HG03025 (cell line): ENCODE results near the gene DPM1.
"Not testable (repeated sequence)": the region's sequence is repeated elsewhere in the genome, so short reads cannot be mapped to it uniquely, and the experiment has no call there.

ENCODE experiments used
- ATAC-seq: cut with Tn5 transposase; IDR thresholded peaks from one replicate; pipeline ENCODE4 v1.9.1; 2021; ENCODE audit warnings: mild to moderate bottlenecking, moderate library complexity; ENCODE audit not compliant: unreplicated experiment, low FRiP score

DPM1 gene

DNA sequence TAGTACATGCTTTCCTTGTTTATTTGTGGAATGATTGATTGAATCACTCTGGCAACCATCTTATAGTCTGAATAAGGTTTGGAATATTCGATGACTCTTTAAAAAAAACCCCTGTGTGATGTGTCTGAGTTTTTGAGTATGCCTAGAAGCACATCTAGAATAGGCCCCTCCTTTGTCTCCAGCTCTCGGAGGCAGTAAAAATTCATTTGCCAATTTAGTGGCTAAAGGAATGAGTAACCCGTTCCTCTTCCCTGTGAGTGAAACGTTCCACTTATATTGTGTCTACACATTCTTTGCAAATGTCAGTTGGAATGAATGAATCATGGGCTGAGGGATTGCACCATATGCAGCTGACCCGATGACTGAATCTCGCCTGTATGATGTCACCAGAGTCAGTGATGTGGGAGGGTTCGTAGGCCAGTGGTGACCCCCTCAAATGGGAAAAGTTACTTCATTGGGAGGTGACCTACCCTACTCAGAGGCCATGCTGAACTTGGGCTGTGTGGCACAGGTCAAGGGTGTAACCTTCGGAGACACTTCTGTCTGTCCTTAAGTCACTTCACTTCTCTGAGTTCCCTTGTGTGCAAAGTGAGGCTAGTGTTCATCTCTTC, 21.8 kb upstream of the DPM1 start:
- no peak for ATAC-seq

DNA sequence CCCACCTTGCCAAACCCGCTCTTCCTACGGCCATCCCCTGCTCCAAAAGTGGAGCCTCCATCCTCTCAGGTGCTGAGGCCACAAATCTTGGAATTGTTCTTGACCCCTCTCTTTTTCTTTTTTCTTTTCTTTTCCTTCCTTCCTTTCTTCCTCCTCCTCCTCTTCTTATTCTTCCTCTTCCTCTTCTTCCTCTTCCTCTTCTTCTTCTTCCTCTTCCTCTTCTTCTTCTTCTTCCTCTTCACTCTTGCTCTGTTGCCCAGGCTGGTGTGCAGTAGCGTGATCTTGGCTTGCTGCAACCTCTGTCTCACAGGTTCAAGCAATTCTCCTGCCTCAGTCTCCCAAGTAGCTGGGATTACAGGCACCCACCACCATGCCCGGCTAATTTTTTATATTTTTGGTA, 20.2 kb upstream of the DPM1 start:
- not testable (repeated sequence) for ATAC-seq

DNA sequence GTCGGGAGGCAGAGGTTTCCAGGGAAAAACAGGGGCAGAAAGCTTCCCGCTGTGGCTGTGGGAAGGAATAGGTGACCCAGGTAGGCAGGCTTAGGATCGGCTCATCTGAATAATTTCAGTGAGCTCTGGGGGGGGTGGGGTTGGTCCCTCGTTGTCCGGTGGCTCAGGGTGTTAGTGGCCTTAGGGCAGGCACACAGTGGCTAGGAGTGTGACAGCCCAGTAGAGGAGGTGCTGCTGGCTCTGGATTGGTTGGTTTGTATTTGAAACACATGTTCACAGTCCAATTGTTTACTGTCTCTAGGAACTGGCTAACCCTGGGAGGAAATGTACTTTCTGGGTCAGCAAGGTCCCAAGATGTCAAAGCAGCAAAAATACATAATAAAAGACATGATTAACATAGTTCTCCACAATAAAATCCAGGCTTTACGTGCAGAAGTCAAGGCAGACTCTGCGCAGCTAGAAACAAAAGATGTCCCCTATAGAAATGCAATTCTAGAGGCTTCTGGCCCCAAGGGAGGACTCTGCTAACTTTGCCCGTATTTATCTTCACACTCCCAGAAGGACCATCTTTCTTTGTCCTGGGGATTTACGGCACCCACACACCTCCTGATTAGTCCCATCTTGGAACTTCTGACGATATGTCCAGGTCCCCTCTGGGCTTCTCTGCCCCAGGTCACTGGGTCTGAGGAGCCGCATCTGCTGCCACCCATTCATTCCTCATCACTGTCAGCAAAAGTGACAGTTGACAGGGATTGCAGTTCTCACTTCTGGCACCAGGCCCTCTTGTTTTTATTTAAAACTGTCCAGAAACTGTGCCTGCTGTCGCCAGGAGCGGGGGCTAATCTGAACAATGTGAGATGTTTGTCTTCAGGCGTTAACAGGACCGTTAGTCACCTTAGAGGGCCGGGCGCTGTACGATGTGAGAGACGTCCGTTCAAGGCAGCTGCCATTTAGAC, 19.0 kb upstream of the DPM1 start:
- no peak for ATAC-seq

- no peak for ATAC-seq
Observed at GRCh38 chr20:50975701-50976330, 17.5 kb upstream of the DPM1 start.

DNA sequence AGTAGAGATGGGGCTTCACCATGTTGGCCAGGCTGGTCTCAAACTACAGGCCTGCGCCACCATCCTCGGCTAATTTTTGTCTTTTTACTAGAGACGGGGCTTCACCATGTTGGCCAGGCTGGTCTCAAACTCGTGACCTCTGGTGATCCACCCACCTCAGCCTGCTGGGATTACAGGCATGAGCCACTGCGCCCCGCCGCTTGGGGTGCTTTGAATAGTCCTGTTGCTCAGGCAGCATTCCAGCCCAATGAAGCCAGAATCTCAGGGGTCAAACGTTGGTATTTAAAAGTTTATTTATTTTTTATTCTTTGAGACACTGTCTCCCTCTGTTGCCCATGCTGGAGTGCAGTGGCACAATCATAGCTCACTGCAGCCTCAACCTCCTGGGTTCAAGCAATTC, 11.6 kb upstream of the DPM1 start:
- no peak for ATAC-seq

DNA sequence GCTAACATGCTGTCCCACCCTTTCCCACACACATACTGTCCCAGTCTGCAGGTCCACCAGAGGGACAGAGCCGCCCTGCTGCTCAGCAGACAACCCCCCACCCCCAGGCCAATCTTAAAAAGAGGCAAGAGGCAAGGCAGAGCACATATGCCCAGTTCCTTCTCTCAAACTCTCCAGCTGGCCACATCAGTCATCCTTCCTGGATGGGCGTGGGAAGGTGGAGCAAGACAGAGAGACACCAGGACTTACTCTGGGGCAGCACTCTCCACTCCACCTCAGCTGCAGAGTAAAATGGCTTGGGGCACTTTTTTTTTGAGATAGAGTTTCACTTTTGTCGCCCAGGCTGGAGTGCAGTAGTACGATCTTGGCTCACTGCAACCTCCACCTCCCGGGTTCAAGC, 11.1 kb upstream of the DPM1 start:
- ATAC-seq: no peak

DNA sequence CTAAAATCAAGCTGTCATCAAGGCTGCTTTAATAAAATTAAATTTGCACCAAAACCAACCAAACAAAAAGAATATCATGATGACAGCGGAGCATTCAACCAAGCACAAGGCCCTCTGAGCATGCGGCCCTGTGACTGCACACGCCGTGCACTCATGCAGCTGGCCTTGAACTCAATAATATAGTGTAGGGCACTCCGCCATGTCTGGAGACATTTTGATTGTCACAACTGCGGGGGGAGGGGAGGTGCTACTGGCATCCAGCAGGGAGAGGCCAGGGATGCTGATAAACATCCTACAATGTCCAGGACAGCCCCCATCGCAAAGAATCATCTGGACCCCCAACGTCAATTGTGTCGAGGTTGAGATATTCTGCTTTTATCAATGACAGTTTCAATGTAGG, 10.0 kb upstream of the DPM1 start:
- ATAC-seq: no peak

DNA sequence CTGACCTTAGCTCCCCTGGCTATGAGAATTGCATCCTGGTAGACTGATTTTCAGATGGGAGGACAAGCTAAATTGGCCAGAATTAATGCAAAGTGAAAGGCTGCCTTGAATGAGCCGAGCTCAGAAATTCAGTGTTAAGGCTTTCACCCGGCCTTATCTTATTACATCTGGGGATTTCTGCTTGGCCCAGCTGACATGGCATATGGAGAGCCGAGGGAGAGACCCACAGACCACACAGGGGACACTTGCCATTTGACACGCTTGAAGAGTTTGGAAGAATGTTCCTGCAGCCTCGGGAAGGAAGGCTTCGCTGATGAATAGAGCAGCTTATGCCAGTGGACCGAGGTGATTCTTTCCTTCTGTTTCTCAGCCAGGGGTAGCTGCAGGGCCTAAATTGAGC, 9.3 kb upstream of the DPM1 start:
- no peak for ATAC-seq

GRCh38 chr20:50959543-50960126, 1.3 kb upstream of the DPM1 start:
- ATAC-seq: no peak

DNA sequence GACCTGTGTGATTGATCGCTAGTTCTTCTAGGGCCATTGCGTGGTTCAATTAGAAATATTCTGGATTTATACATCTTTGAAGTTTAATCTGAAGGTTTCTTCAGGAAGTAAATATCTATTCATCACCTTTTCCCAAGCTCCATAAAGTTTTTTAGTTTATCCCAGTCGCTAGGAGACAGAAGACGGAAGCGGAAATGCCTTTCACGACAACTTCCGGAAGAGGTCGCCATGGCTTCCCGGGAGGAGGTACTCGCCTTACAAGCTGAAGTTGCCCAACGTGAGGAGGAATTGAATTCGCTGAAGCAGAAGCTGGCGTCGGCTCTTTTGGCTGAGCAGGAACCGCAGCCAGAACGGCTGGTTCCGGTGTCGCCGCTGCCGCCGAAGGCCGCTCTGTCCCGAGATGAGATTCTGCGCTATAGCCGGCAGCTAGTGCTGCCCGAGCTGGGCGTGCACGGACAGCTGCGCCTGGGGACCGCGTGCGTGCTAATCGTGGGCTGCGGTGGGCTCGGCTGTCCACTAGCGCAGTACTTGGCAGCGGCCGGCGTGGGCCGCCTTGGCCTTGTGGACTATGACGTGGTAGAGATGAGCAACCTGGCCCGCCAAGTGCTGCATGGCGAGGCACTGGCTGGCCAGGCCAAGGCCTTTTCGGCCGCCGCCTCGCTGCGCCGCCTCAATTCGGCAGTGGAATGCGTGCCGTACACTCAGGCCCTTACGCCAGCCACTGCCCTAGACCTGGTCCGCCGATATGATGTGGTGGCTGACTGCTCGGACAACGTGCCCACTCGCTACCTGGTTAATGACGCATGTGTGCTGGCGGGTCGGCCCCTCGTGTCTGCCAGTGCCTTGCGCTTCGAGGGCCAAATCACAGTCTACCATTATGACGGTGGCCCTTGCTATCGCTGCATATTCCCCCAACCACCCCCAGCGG, 547 bp upstream of the DPM1 start, which contains the start of gene MOCS3:
MOCS3 (plus strand) TSS at position 204 of the 928 bp plus-strand sequence; CDS start at position 229, 25 bp downstream.
- peak; percentile 71 for ATAC-seq

DNA sequence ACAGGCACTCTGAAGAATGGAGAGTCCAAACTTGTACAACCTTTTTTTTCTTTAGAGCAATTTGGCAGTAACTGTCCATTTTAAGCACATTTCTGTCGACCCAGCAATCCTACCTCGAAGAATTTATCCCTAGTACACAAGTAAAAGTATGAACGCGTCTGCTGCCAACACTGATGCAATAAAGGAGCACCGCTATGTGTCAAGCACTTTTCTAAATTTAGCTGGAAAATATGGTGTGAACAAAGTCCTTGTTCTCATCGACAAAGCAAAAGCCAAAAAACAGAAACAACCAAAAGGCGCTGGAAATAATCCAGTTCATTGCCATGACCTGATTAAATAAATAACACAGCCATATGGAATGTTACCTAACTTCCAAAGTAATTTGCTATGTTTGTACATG, 1.1 kb downstream of the DPM1 start:
- ATAC-seq: no peak

GRCh38 chr20:50953821-50954220, 4.5 kb downstream of the DPM1 start:
- no peak for ATAC-seq

DNA sequence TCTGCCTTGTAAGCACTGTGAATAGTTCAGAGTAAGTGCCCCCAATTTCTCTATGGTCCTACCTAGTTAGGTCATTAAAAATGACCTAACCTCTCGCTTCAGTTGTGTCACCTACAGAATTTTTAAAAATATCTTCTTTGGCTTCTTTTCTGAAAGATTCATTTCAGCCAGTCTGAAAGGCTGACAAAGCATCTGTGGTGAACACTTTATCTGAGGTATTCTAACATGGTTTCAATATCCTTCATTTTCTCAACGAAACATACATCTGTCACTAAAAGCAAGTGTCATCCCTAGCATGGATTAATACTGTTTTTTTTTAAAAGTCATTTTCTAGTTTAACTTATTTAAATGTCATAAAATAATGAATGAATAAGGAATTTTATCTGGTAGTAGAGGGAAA, 5.1 kb downstream of the DPM1 start:
- no peak for ATAC-seq

DNA sequence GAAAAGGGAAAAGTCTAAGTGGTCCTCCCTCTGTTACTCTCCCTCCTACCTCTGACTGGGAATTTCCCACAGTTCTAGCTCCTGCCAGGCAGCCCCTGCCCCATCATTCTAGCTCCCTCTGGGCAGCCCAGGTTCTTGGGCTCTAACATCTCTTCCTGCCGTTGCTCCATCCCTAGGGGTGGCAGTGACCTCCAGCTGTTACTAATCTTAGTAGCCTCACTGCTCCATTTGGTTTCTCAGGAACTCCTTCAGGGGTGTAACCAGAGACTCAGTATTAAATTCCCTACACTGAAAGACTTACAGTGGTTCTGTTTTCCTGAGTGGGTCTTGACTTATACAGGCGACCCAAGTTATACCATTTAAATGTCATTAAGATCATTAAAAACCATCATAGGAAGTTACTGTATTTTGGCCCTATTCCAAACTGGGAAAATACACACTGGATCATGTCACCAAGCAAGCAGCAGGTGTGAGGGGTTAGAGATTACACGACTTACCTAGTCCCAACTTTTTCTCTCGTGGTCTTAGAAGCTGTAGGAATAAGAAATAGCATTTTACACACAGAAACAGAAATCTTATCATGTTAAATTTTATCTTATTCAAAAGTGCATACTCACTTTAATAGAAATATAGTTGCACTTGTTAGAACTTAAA, 10.1 kb downstream of the DPM1 start:
- no peak for ATAC-seq

DNA sequence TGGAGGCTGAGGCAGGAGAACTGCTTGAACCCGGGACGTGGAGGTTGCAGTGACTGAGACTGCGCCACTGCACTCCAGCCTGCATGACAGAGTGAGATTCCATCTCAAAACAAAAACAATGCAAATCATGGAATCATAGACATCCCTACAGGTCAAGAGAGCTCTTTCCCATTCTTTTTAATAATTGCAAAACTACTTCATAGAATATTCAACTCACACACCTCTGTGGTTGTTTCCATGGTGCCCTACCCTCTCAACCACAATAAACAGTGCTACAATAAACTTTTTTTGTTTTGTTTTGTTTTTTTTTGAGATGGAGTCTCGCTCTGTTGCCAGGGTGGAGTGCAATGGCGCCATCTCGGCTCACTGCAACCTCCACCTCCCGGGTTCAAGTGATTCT, 15.3 kb downstream of the DPM1 start:
- ATAC-seq: no peak

DNA sequence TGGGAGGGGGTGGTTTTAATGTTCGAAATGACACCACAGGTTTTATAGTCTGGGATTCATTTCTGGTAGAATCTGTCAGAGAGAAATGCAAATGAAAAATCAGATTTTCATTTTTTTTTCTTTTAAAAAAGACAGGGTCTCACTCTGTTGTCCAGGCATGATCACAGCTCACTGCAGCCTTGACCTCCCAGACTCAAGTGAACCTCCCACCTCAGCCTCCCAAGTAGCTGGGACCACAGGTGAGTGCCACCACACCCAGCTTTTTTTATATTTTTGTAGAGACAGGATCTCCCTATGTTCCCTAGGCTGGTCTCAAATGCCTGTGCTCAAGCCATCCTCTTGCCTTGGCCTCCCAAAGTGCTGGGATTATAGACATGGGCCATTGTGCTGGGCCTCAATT, 24.7 kb downstream of the DPM1 start:
- ATAC-seq: no peak

DNA sequence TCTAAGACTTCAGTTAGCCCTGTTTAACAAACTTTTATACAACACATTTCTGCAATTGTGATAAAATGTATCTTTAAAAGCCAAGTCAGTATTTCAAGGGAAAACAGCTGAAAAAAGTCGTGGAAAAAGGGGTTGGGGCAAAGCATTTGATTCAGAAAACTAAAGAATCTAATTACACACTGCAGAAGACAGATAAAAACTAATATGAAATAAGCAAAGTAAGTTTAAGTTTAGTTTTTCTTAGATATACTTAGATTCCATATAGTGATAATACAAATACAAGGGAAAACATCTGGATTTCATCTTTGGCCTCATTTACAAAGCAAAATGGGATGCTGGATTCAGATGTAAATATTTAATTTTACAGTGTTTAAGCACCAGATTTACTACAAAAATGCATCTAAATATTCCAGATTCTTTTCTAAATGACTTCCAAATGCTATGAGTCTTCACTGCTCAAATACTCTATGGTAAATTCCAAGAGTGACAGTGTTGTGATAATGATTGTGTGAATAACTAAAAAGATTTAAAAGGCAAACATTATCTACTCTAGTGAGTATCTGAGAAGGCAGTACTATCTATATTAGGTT, 25.5 kb downstream of the DPM1 start:
- no peak for ATAC-seq

DNA sequence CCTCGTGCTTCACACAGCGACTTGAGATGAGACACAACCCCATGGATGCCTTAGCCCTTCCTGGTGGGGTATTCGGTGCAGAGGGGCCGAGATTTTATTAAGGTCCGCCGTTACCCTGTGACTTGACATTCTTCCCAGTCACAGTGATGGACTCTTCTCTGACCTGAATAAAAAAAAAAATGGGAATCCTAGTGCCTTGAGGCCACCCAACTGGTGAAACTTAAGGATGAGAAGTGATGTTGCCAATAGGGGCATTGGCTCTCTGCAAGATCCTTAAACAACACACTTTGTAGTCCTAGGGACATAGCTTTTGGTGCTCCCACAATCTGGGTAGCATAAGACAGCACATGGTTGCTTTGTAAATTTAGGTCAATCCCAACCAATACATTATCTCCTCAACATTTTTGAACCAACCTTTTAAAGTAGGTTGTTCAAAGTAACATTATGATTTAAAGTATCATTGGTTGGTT, 26.3 kb downstream of the DPM1 start:
- no peak for ATAC-seq
